Activated naive CD4-positive, alpha-beta T cell treated with anti-CD3 and anti-CD28 coated beads, Interleukin-2, amount 50 U/mL, for 16 hours (primary cell): ENCODE measurements around the gene OR2L3.
"Not testable (repeated sequence)": the region's sequence is repeated elsewhere in the genome, so short reads cannot be mapped to it uniquely, and the experiment has no call there.

Experiments
- DNase-seq: peaks from one replicate; pipeline ENCODE4 v3.0.0-alpha.2; 2020

The OR2L3 gene, protein sequence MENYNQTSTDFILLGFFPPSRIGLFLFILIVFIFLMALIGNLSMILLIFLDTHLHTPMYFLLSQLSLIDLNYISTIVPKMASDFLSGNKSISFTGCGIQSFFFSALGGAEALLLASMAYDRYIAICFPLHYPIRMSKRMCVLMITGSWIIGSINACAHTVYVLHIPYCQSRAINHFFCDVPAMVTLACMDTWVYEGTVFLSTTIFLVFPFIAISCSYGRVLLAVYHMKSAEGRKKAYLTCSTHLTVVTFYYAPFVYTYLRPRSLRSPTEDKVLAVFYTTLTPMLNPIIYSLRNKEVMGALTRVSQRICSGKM

DNA sequence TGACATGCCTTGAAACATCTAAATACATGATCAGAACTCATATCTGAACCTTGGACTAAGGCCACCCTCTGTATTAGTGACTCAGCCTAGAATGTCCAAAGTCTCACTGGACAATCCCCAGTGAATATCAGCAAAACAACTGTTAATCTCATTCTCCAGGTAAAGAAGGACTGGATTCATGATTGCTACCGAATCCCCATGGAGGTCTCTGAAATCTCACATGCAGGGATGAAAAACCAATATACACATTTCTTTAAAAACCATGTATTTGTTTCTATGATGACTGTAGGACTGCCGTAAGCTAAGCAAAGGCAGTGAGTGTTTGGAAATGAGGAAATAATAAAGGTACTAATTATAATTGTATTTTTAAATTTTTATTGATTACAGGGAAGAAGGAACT, at the start of gene OR2L3:
OR2L3 (plus strand) TSS at position 301 of the 400 bp plus-strand sequence. CDS start 13,846 bp downstream, outside the sequence.
- DNase-seq: no peak

DNA sequence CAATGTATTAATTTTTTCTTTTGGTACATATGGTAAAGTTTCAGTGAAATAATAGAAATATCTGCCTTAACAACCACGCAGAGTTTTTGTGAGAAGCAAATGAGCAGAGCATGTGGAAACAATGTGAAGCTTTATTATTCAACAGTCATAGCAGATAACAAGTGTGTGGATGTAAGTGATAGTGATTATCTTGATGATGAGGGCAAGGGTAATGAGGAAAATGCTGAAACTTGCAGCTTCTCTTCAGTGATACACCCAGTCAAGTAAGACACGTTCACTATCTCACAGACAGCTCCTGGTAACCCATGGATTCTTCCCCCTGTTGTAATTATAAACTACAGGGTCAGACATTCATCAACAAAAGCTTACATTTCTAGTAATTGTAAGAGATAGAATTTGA, 47.8 kb upstream of the OR2L3 start:
- no peak for DNase-seq

DNA sequence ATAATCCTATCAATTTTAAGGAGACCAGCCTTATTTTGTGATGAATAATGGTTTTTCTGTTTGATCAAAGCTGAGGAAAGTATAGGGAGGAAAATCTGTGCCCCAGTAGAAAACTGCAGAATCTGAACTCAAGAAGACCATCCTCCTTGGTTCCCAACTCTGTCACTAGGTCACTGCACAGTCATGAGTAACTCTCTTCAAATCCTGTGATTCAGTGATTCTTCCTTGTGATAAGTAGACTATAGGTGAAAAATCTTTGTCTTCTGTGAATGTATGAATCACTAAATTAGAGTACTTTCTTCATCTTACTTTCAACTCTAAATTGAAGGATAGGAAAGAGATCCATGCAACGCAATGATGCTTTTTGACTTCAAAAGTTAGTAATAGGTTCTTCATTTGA, 46.5 kb upstream of the OR2L3 start:
- DNase-seq: no peak

DNA sequence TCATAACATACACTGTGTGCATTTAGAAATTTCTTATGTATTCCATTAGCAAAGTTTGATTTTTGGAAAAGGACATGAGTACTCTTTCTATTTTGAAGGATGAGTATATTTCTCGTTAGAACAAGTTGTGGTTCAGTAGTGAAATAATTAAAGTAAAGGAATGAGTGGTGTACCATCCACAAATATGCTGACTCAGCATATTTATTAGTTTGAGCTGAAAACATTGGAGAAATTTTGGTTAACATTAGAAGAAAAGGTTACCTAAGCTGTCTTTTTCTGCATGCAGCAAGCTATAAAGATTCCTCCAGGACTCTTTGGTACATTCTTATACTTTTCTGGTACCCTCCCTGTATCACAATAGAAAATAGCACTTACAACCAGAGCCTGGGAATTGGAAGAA, 38.9 kb upstream of the OR2L3 start:
- no peak for DNase-seq

DNA sequence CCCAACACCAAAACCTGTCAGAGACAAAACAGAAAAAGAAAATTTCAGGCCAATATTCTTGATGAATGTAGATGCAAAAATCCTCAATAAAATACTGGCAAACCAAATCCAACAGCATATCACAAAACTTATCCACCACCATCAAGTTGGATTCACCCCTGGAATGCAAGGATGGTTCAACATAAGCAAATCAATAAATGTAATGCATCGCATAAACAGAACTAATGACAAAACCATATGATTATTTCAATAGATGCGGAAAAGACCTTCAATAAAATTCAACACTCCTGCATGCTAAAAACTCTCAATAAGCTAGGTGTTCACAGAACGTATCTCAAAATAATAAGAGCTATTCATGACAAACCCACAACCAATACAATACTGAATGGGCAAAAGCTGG, 37.0 kb upstream of the OR2L3 start:
- DNase-seq: no peak

DNA sequence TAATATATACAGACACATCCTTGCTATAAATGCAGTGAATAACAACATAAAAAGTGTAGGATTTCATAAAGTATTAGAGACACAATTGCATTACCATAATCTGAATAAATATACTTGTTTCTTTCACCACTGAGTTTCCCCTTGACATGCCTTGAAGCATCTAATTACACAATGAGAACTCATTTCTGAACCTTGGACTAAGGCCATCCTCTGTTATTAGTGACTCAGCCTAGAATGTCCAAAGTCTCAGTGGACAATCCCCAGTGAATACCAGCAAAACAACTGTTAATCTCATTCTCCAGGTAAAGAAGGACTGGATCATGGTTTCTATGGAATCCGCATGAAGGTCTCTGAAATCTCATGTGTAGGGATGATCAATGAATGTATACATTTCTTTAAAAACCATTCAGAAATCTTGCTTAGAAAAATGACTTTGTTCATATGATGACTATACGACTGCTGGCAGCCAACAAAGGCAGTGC, 33.4 kb upstream of the OR2L3 start, which contains the start of gene OR2L5:
OR2L5 (plus strand) TSS at position 432 of the 482 bp plus-strand sequence. CDS start 8,288 bp downstream, outside the sequence.
- no peak for DNase-seq

DNA sequence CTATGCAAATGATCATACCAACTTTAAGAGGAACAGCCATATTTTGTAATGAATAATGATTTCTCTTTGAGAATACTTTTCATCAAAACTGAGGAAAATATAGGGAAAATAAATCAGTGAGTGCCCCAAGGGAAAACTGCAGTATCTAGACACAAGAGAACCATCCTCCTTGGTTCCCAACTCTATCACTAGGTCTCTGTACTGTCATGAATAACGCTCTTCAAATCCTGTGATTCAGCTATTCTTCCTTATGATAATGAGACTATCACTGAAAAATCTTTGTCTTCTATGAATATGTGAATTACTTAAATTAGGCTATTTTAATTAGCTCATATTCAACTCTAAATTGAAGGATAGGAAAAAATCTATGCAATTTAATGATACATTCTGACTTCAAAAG, 30.8 kb upstream of the OR2L3 start:
- no peak for DNase-seq

DNA sequence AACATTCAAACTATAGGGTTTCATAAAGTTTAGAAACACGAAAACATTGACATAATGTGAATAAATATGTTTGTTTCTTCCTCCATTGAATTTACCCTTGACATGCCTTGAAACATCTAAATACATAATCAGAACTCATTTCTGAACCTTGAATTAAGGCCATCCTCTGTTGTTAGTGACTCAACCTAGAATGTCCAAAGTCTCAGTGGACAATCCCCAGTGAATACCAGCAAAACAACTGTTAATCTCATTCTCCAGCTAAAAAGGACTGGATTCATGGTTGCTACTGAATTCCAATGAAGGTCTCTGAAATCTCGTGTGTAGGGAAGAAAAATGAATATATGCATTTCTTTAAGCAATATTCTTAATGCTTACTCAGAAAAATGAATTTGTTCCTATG, 16.9 kb upstream of the OR2L3 start, which contains the start of gene OR2L2:
OR2L2 (plus strand) TSS at position 301 of the 400 bp plus-strand sequence. CDS start 8,198 bp downstream, outside the sequence.
- no peak for DNase-seq

DNA sequence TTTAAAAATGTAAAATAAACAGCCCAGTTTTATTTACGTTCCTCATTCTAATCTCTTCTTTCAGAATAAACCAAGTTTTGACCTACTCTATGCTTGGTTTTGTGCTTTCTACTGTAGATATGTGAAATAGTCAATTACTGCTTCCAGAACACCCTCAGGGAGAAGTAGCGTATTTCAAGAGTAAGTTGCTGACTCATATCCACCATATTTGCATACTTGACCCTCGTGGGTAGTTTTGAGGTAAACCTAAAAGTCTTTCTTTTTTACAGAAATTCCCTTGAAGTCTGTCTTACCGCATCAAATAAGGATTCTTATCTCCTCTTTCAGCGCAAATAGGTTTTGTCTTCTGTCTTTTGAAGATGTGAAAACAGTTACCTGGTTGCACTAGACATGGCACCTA, 1.4 kb upstream of the OR2L3 start:
- no peak for DNase-seq

DNA sequence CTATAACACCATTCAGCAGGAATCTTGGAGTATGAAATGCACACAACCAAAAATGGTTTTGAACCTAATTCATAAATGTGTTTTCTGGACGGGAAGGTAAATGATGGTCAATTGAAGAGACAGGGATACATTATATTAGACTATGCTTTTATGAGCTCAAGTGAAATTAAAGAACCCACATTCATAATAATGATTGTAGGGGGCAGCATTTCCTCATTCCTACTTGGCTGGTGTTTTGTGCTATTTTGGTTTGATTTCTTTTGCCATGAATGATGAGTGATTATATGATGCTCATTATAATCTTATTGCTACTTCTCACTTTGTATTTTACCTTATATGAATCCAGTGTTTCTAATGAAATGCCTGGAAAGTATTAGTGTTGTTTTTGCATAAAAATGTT, 372 bp downstream of the OR2L3 start:
- no peak for DNase-seq

DNA sequence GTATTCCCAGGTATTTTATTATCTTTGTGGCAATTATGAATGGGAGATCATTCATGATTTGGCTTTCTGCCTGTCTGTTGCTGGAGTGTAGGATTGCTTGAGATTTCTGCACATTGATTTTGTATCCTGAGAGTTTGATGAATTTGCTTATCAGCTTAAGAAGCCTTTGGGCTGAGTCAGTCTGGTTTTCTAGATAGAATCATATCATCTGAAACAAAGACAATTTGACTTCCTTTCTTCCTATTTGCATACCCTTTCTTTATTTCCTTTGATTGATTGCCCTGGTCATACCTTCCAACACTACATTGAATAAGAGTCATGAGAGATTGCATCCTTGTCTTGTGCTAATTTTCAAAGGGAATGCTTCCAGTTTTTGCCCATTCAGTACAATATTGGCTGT, 8.0 kb downstream of the OR2L3 start:
- DNase-seq: no peak

DNA sequence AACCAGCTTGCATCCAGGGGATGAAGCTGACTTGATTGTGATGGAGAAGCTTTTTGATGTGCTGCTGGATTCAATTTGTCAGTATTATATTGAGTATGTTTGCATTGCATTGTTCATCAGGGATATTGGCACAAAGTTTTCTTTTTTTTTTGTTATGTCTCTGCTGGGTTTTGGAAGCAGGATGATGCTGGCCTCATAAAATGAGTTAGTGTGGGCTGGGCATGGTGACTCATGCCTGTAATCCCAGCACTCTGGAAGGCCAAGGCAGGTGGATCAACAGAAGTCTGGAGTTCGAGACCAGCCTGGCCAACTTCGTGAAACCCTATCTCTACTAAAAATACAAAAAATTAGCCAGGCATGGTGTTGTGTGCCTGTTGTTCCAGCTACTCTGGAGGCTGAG, 8.6 kb downstream of the OR2L3 start:
- DNase-seq: no peak

DNA sequence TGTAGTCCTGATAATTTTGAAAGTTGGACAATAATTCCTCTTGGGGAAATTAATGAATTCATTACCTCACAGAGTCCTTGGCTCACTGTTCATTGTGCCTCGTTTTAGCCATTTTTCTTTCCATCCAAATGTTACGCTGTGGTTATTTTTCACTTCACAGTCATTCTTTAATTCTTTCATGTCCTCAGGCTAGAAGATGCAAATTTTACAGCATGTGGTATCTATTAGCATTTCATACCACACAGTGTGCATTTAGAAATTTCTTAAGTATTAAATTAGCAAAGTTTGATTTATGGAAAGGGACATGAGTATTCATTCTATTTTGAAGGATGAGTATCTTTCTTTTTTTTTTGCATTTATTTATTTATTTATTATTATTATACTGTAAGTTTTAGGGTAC, 18.4 kb downstream of the OR2L3 start:
- DNase-seq: no peak

DNA sequence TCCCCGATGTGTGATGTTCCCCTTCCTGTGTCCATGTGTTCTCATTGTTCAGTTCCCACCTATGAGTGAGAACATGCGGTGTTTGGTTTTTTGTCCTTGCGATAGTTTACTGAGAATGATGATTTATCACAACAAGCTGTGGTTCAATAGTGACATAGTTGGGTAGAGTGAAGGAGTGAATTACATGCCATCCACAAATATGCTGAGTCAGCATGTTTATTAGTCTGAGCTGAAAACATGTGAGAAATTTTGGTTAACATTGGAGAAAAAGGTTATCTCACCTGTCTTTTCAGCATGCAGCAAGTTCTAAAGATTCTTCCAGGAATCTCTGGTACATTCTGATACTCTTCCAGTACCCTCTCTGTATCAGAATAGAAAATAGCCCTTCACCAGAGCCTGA, 19.0 kb downstream of the OR2L3 start:
- DNase-seq: no peak

DNA sequence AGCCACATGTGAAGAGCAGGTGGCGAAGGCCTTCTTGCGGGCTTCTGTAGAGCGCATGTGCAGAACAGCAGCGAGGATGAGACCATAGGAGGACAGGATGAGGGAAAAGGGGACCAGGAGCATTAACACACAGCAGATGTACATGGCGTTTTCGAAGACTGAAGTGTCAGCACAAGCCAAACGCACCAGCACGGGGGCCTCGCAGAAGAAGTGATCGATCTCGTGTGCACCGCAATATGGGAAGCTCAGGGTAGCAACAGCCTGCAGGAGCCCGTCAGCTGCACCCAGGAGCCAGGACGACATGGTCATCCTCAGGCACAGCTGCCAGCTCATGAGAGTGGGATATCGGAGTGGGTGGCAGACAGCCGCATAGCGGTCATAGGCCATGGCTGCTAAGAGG, 37.2 kb downstream of the OR2L3 start:
- DNase-seq: not testable (repeated sequence)

DNA sequence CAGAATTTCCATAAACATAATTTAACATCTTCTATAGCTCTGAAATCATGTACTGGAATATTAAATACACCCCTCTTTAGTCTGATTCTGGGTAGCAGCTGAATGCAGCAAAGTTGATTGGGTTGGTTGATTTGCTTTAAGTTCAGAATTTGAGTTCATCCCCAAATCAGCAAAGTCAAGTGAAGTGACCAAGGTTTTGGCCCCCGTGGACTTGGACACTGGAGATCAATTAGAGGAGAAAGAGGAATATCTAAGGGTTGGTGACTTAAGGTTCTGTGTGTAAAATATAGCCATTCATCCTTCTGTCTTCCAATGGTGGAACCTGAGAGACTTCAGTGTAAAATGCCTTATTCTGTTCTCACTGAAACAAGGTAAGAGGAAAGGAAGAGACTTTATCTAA, 48.2 kb downstream of the OR2L3 start, which contains the start of gene OR2L13:
OR2L13 (plus strand) TSS at position 301 of the 400 bp plus-strand sequence. CDS start 4,192 bp downstream, outside the sequence.
- DNase-seq: no peak

DNA sequence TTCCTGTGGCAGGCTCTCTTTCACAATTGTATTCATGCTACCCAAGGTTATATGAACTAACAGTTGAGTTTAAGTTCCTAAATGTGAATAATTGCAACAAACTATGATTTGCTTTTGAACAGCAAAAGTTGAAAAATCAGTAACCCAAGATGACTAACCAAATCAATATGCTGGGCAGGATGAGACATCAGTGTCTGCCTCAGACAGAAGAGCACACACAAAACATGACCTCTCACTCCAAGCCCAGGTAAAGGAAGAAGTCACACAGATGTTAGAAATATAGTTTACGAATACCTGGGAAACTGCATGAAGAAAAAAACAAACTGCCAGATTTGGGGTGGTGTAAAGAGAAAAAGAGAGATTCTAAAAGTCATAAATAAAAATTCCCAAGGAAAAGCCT, 51.9 kb downstream of the OR2L3 start:
- no peak for DNase-seq

DNA sequence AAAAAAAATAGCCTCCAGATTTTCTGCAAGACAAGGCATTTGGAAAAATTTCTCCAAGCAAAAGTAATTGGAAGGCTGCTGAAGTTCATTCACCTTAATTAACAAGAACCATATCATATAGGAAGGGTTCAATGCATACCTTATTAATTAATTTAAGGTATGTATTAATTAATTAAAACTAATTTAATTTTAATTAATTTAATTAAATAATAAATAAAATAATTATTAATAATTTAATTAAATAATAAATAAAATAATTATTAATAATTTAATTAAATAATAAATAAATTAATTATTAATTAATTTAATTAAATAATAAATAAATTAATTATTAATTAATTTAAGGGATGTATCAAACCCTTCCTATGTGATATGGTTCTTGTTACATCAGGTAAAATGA, 56.2 kb downstream of the OR2L3 start:
- no peak for DNase-seq

DNA sequence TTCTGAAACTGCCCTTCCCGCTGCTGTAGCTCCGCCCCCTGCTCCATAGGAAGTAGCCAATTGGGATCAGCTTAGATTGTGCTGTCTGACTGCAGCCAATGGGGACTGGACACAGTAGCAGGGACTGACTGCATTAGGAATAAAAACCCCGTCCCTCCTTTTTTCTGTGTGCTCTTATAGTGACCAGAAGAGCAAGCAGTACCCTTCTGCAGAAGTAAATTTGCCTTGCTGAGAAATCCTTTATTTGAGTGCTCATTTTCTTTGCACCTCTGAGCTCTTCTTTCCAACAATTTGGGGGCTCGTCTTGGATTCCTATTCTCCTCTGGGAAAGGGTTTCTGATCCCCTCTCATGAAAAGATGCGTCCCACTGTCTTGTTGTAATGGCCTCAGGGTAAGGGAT, 64.5 kb downstream of the OR2L3 start:
- no peak for DNase-seq
